Liver (tissue), 9 donors: ENCODE results near the gene RAB37. TPM values are rescaled to one million over a fixed set of nuclear protein-coding genes. Genes with fewer than 3 reads are reported as not detected.

Source experiments
- DNase-seq: peaks from one replicate; pipeline ENCODE4 v3.0.0-alpha.2; 2017; ENCODE audit warnings: low spot score
- H3K27ac ChIP-seq, 2 donors: one replicate each; pipeline ENCODE4 v1.7.0; 2013; ENCODE audit warnings: inconsistent platforms in 2 of 2, low read length in 2 of 2, control low read depth in 1 of 2, low read depth in 1 of 2, mild to moderate bottlenecking in 1 of 2
- H3K27me3 ChIP-seq, 4 donors: one replicate each; pipeline versions ENCODE4 v1.6.1 to v1.7.0; 2013; ENCODE audit warnings: low read length in 3 of 4, inconsistent platforms in 1 of 4, mild to moderate bottlenecking in 1 of 4, moderate library complexity in 1 of 4; ENCODE audit not compliant: control insufficient read depth in 4 of 4, insufficient read depth in 4 of 4
- H3K36me3 ChIP-seq, 4 donors: one replicate each; pipeline versions ENCODE4 v1.6.1 to v1.7.0; 2013; ENCODE audit warnings: low read length in 3 of 4, mild to moderate bottlenecking in 3 of 4, low read depth in 1 of 4, moderate library complexity in 1 of 4; ENCODE audit not compliant: control insufficient read depth in 4 of 4, insufficient read depth in 3 of 4
- H3K4me1 ChIP-seq, 4 donors: one replicate each; pipeline versions ENCODE4 v1.6.1 to v1.7.0; 2013; ENCODE audit warnings: low read length in 3 of 4, mild to moderate bottlenecking in 3 of 4, moderate library complexity in 1 of 4; ENCODE audit not compliant: control insufficient read depth in 4 of 4, insufficient read depth in 4 of 4
- H3K4me3 ChIP-seq, 3 donors: one replicate each; pipeline versions ENCODE4 v1.6.1 to v1.7.0; 2013; ENCODE audit warnings: low read length in 3 of 3, control low read depth in 1 of 3, low read depth in 1 of 3, mild to moderate bottlenecking in 1 of 3
- H3K9ac ChIP-seq, 2 donors: one replicate each; pipeline ENCODE4 v1.7.0; 2013; ENCODE audit warnings: low read length in 2 of 2, mild to moderate bottlenecking in 2 of 2, moderate library complexity in 2 of 2, control low read depth in 1 of 2, low read depth in 1 of 2
- H3K9me3 ChIP-seq, 4 donors: one replicate each; pipeline versions ENCODE4 v1.6.1 to v1.7.0; 2013; ENCODE audit warnings: low read length in 3 of 4; ENCODE audit not compliant: control insufficient read depth in 4 of 4
- CTCF ChIP-seq: fragments of 150-350 bp; IDR thresholded peaks from 2 replicates; pipeline ENCODE4 v1.5.1; 2017; ENCODE audit warnings: improper control_type of control experiment, low read depth, low read length; ENCODE audit not compliant: missing input control
- EGR1 ChIP-seq, 2 donors: IDR thresholded peaks; 2 replicates each; pipeline ENCODE4 v1.6.1; 2016 to 2018; ENCODE audit warnings: antibody characterized with exemption in 2 of 2, low read depth in 2 of 2
- FOXA1 ChIP-seq: IDR thresholded peaks from 2 replicates; pipeline ENCODE4 v1.6.1; 2016; ENCODE audit warnings: antibody characterized with exemption
- FOXA2 ChIP-seq: IDR thresholded peaks from 2 replicates; pipeline ENCODE4 v1.6.1; 2016; ENCODE audit warnings: antibody characterized with exemption
- GABPA ChIP-seq, 2 donors: IDR thresholded peaks in 1 of 2; conservative IDR thresholded peaks in 1 of 2; 2 replicates each; pipeline ENCODE4 v1.6.1; 2016; ENCODE audit warnings: antibody characterized with exemption in 2 of 2, mild to moderate bottlenecking in 1 of 2, moderate library complexity in 1 of 2
- HNF4A ChIP-seq, 2 donors: conservative IDR thresholded peaks; 2 replicates each; pipeline ENCODE4 v1.6.1; 2016; ENCODE audit warnings: antibody characterized with exemption in 2 of 2, mild to moderate bottlenecking in 2 of 2
- HNF4G ChIP-seq: IDR thresholded peaks from 2 replicates; pipeline ENCODE4 v1.6.1; 2016; ENCODE audit warnings: antibody characterized with exemption
- JUND ChIP-seq, 2 donors: IDR thresholded peaks; 2 replicates each; pipeline ENCODE4 v1.6.1; 2016; ENCODE audit warnings: antibody characterized with exemption in 2 of 2
- NR2F2 ChIP-seq: IDR thresholded peaks from 2 replicates; pipeline ENCODE4 v1.6.1; 2016; ENCODE audit warnings: antibody characterized with exemption
- RAD21 ChIP-seq, 2 donors: IDR thresholded peaks; 2 replicates each; pipeline ENCODE4 v1.6.1; 2016; ENCODE audit warnings: antibody characterized with exemption in 2 of 2, mild to moderate bottlenecking in 2 of 2
- REST ChIP-seq: IDR thresholded peaks from 2 replicates; pipeline ENCODE4 v1.6.1; 2016; ENCODE audit warnings: antibody characterized with exemption, mild to moderate bottlenecking
- RXRA ChIP-seq, 2 donors: IDR thresholded peaks; 2 replicates each; pipeline ENCODE4 v1.6.1; 2017 to 2018; ENCODE audit warnings: antibody characterized with exemption in 2 of 2, mild to moderate bottlenecking in 1 of 2
- SP1 ChIP-seq: IDR thresholded peaks from 2 replicates; pipeline ENCODE4 v1.6.1; 2018; ENCODE audit warnings: antibody characterized with exemption, mild to moderate bottlenecking
- TAF1 ChIP-seq: conservative IDR thresholded peaks from 2 replicates; pipeline ENCODE4 v1.6.1; 2016; ENCODE audit warnings: antibody characterized with exemption, mild to moderate bottlenecking
- YY1 ChIP-seq: IDR thresholded peaks from 2 replicates; pipeline ENCODE4 v1.6.1; 2016; ENCODE audit warnings: antibody characterized with exemption, mild to moderate bottlenecking
- WGBS: extraction: QIAGEN DNeasy Blood & Tissue Kit; methylation state at CpG from one replicate; pipeline ENCODE4 v1.1.7; 2013; 5-methylcytosine and 5-hydroxymethylcytosine counted together
- polyA plus RNA-seq, 2 donors: library from polyadenylated mRNA; stranded (reverse) in 1 of 2; unstranded in 1 of 2; fragments of 200-250 nt in 1 of 2; fragments of >200 nt in 1 of 2; fragmentation: Nextera tagmentation in 1 of 2; extraction: Ambion mirVana in 1 of 2; gene quantifications; one replicate each; pipeline versions ENCODE4 v1.2.1 to v1.2.3, GENCODE V29; 2013 to 2015
- total RNA-seq, 2 donors: library from RNA; depleted of rRNA; stranded (reverse); fragments of >200 nt; gene quantifications; one replicate each; pipeline ENCODE4 v1.2.3, GENCODE V29; 2014
- TF ChIP-seq, protein P1 (sequence below): IDR thresholded peaks from 2 replicates; pipeline ENCODE4 v1.6.1; 2016; ENCODE audit warnings: antibody characterized with exemption
- TF ChIP-seq, protein P2 (sequence below): IDR thresholded peaks from 2 replicates; pipeline ENCODE4 v1.6.1; 2016; ENCODE audit warnings: antibody characterized with exemption
- TF ChIP-seq, protein P3 (sequence below): IDR thresholded peaks from 2 replicates; pipeline ENCODE4 v1.6.1; 2016; ENCODE audit warnings: antibody characterized with exemption
- donor health status: healthy.
- donor health status: healthy.
- donor health status: healthy.
- donor health status: healthy.
- donor health status: healthy.

The RAB37 gene
- total and polyA plus RNA-seq, 4 donors = 5.1 to 8.8 (median 5.6) TPM

DNA sequence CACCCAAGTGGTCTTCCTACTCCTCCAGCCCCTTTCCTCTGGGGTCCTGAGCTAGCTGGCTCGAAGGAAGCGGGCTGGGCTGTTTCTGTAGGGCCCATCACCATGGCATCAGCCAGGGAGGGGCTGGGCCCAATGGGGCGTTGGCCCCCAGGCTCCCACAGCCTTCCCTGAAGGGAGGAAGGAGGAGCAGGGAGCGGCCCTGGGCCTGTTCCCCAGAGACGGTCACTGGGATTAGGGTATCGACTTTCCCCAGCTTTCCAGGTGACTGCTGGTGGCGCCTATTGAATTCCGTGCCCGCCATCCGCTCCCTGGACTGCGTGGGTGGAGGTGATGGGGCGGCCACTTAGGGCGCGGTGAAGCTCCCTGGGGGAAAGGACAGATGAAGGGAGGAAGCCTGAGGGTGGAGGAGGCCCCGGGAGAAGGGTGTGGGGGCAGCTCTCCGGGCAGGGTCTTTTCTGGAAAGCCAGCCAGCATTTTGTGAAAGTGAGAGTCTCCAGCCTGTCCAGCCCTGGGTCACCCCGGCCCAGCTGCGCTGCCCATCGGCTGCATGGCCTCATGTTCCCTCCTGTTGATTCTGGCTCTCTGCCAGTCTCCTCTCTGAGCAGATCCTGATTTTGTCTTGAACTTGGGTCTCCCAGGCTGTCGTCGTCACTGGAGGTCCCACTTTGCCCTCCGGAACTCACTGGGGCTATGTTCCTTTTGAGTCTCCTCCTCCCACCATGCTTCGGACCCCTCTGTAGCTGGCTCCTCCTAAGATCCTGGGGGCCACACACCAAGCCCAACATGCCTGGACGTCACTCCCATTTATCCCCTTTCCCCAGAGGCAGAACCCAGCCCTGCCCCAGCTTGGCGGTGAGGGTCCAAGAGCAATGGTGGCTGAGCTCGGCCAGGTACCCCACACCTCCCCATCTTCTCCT lies 21.1 kb downstream of the RAB37 start:
- H3K4me1 ChIP-seq = peaks cover 53 to 91% (median 79%) of the 10 kb centered on the region in 4 donors
- H3K9ac ChIP-seq = peak overlapping the region in 1 of 2 donors; percentile 29
- DNase-seq = no peak
- H3K9me3 ChIP-seq = no peaks in the 10 kb centered on the region
- peak overlapping the region; percentile 7 to 15 (median 8) for H3K4me3 ChIP-seq
- no peaks in the 10 kb centered on the region for H3K27me3 ChIP-seq
- peak overlapping the region; percentile 75 to 76 for H3K27ac ChIP-seq
- TF ChIP-seq SP1 (peak; percentile 9), YY1 (peak; percentile 18), FOXA2 (peak; percentile 49), NR2F2 (no peak), HNF4A (conservative IDR thresholded peaks at IDR 0.05) (peak; percentile 22 to 74), REST (no peak), RAD21 (IDR thresholded peaks at IDR 0.05) (no peak), RXRA (IDR thresholded peaks at IDR 0.05) (peak; percentile 57 to 80), HNF4G (no peak), JUND (IDR thresholded peaks at IDR 0.05) (no peak), CTCF (no peak), FOXA1 (no peak), EGR1 (IDR thresholded peaks at IDR 0.05; ENCODE audit: low read depth in 2 of 2) (peak; percentile 95 to 99), TAF1 (no peak), GABPA (IDR thresholded peaks at IDR 0.05 in 1 of 2, conservative IDR thresholded peaks at IDR 0.05 in 1 of 2) (no peak)
- TF ChIP-seq, protein P1, sequence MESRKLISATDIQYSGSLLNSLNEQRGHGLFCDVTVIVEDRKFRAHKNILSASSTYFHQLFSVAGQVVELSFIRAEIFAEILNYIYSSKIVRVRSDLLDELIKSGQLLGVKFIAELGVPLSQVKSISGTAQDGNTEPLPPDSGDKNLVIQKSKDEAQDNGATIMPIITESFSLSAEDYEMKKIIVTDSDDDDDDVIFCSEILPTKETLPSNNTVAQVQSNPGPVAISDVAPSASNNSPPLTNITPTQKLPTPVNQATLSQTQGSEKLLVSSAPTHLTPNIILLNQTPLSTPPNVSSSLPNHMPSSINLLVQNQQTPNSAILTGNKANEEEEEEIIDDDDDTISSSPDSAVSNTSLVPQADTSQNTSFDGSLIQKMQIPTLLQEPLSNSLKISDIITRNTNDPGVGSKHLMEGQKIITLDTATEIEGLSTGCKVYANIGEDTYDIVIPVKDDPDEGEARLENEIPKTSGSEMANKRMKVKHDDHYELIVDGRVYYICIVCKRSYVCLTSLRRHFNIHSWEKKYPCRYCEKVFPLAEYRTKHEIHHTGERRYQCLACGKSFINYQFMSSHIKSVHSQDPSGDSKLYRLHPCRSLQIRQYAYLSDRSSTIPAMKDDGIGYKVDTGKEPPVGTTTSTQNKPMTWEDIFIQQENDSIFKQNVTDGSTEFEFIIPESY = no peak
- TF ChIP-seq, protein P2, sequence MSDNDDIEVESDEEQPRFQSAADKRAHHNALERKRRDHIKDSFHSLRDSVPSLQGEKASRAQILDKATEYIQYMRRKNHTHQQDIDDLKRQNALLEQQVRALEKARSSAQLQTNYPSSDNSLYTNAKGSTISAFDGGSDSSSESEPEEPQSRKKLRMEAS = peak; percentile 20
- TF ChIP-seq, protein P3, sequence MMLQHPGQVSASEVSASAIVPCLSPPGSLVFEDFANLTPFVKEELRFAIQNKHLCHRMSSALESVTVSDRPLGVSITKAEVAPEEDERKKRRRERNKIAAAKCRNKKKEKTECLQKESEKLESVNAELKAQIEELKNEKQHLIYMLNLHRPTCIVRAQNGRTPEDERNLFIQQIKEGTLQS = no peak
- 25% methylated on average over 26 of the region's 26 CpGs for WGBS
- no peaks in the 10 kb centered on the region for H3K36me3 ChIP-seq
